Measurements from ENCODE around the gene CPN2. TPM values are rescaled to one million over a fixed set of nuclear protein-coding genes. Genes with fewer than 3 reads are reported as not detected.

The CPN2 gene
- total and polyA plus RNA-seq, 2 of the 13 experiments (the other 11 are each of a cell fraction or from before 2014, with no cell fraction given): 26.7 to 27.7 TPM

DNA sequence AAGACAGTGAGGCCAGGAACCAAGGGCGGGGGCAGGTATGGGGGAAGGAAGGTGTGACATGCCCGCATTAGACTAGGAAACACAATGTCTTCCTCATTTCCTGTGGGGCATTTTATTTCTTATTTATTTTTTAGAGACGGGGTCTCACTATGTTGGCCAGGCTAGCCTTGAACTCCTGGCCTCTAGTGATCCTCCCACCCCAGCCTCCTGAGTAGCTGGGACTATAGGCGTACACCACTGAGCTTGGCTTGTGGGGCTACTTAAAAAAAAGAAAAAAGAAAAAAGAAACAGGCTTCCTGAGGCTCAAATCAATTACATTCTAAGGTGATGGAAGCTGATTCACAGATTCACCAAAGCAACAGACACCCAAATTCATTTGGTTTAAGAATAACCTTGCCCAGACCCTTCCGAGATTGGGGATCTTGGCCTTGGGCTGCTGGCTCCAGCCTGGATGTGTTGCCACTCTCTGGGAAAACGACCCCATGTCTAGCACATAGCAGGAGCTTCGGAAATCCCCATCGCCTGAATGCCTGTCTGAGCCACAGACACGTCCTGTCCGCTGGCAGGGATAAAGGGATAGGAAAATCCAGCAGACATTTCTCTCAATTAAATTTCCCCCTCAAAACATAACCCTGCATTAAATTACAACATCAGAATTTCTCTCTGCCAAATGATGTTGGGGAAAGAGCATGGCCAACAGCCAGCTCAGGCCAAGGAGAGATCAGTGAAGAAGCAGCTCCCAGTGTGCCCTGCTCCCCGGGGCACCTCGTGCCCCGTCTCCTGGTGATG is 13.0 kb downstream of the CPN2 start:
- Histone ChIP-seq H3K27ac (ENCODE audit: extremely low read length, insufficient read depth, low read length) (no peak overlapping the region), H4K20me1 (ENCODE audit: insufficient read depth, low read length) (no peaks in the 10 kb centered on the region), H3K79me2 (ENCODE audit: insufficient read depth, low read length) (no peaks in the 10 kb centered on the region), H3K4me1 (ENCODE audit: insufficient read depth, low read length) (peaks cover 23% of the 10 kb centered on the region), H3K4me3 (replicated peaks in 1 of 3; ENCODE audit: insufficient read depth in 1 of 3, low read depth in 2 of 3, low read length in 3 of 3) (no peak overlapping the region), H3K9ac (ENCODE audit: insufficient read depth, low read depth, low read length) (no peak overlapping the region), H3K9me3 (ENCODE audit: low read length) (no peaks in the 10 kb centered on the region), H3K27me3 (ENCODE audit: control insufficient read depth in 1 of 2, insufficient read depth in 2 of 2, low read length in 2 of 2) (no peaks in the 10 kb centered on the region), H2AFZ (ENCODE audit: low read length) (no peak overlapping the region), H3K36me3 (replicated peaks in 1 of 2; ENCODE audit: control insufficient read depth in 1 of 2, insufficient read depth in 2 of 2, low read length in 2 of 2) (peaks cover 9 to 18% of the 10 kb centered on the region in 2 experiments; a peak in 4 of 5 replicates), H3K4me2 (ENCODE audit: low read depth, low read length) (no peak overlapping the region)
- ChIA-PET CTCF (ENCODE audit: low intra/inter-chr PET ratio, low total read pairs) (no interaction called here), POLR2A (interaction anchor here (1.5 kb wide), 1 partner anchor 13 kb away, joined by 4 read pairs; the partner anchor contains the start of gene CPN2)
- FAIRE-seq (no peak), ATAC-seq (no peak), DNase-seq (ENCODE audit: low spot score) (no peak)
- WGBS (ENCODE audit: low lambda C conversion rate): 87% methylated on average over 12 of the region's 13 CpGs
- in situ Hi-C loops (cut with HindIII; ENCODE audit: extremely low pct_ligation_motif_present, low pct_unique_long_range_greater_than_20kb): no loop called here
- no TSS peak for BruUV-seq (replicated peaks)
- intact Hi-C loops (cut with micrococcal nuclease; ENCODE audit: unreplicated experiment): no loop called here
- TF ChIP-seq, protein P1, sequence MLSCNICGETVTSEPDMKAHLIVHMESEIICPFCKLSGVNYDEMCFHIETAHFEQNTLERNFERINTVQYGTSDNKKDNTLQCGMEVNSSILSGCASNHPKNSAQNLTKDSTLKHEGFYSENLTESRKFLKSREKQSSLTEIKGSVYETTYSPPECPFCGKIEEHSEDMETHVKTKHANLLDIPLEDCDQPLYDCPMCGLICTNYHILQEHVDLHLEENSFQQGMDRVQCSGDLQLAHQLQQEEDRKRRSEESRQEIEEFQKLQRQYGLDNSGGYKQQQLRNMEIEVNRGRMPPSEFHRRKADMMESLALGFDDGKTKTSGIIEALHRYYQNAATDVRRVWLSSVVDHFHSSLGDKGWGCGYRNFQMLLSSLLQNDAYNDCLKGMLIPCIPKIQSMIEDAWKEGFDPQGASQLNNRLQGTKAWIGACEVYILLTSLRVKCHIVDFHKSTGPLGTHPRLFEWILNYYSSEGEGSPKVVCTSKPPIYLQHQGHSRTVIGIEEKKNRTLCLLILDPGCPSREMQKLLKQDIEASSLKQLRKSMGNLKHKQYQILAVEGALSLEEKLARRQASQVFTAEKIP (CRISPR knock-in tag; IDR thresholded peaks at IDR 0.05; ENCODE audit: borderline replicate concordance): no peak
- TF ChIP-seq ZNF121 (CRISPR knock-in tag; IDR thresholded peaks at IDR 0.05): 0 out of 2 replicates have a peak, but pooled peaks have one; percentile 45

DNA sequence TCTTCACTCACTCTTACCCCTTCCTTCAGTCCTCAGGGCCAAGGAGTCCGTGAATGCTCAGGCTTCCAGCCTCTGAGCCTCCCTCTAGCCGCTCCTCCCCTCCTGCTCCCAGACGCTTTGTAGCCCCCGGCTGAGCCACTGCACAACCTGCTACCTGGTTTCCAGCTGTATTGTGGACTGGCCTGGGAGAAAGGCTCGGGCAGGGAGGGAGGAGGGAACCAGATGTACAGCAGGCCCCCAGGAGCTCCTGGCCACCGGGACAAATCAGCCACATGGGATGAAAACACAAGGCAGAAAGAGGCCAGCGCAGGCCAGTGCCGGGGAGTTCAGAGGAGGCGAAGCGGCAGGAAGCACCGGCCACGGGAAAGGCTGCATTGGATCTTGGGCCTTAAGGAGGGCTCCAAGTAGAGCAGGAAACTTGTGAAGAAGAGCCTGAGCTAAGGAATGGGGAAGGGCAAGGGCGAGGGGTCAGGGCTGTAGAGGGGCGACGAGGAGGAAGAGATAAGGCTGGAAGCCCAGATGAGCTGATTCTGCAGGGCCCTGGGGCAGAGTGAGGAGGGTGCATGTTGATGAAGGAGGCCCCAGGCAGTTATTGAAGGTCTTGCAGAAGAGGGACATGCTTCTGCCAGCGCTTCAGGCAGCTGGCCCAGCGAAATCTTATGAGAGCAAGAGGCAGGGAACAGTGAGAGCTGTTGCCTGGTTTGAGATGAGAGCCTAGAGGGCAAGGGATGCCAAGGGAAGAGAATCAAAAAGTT is 14.3 kb downstream of the CPN2 start:
- no peak overlapping the region; a peak in 1 of 6 replicates for H3K4me3 ChIP-seq (replicated peaks in 1 of 3; ENCODE audit: insufficient read depth in 1 of 3, low read depth in 2 of 3, low read length in 3 of 3)
- peaks cover 5 to 9% of the 10 kb centered on the region in 2 experiments; a peak in 4 of 5 replicates for H3K36me3 ChIP-seq (replicated peaks in 1 of 2; ENCODE audit: control insufficient read depth in 1 of 2, insufficient read depth in 2 of 2, low read length in 2 of 2)
- H3K9me3 ChIP-seq (ENCODE audit: low read length): no peaks in the 10 kb centered on the region
- no peak overlapping the region for H3K27ac ChIP-seq (ENCODE audit: extremely low read length, insufficient read depth, low read length)
- H3K79me2 ChIP-seq (ENCODE audit: insufficient read depth, low read length): no peaks in the 10 kb centered on the region
- H3K4me2 ChIP-seq (ENCODE audit: low read depth, low read length): peak overlapping the region; percentile 27; the same call in 1 of the 2 replicates
- H3K9ac ChIP-seq (ENCODE audit: insufficient read depth, low read depth, low read length): no peak overlapping the region
- DNase-seq (ENCODE audit: low spot score): no peak
- no peaks in the 10 kb centered on the region for H3K27me3 ChIP-seq (ENCODE audit: control insufficient read depth in 1 of 2, insufficient read depth in 2 of 2, low read length in 2 of 2)
- CTCF ChIA-PET (ENCODE audit: low intra/inter-chr PET ratio, low total read pairs): no interaction called here
- H3K4me1 ChIP-seq (ENCODE audit: insufficient read depth, low read length): peaks cover 37% of the 10 kb centered on the region
- peak overlapping the region; percentile 54 for H2AFZ ChIP-seq (ENCODE audit: low read length)
- FAIRE-seq: no peak
- no peak for ATAC-seq
- no TSS peak for BruUV-seq (replicated peaks)
- POLR2A ChIA-PET: interaction anchor here (0.6 to 1.2 kb wide), 3 partner anchors 14 to 126 kb away, joined by 3 to 5 read pairs (median 4); partner anchors contain the start of gene CPN2
- no peaks in the 10 kb centered on the region for H4K20me1 ChIP-seq (ENCODE audit: insufficient read depth, low read length)
- in situ Hi-C loops (cut with HindIII; ENCODE audit: extremely low pct_ligation_motif_present, low pct_unique_long_range_greater_than_20kb) (no loop called here), intact Hi-C loops (cut with micrococcal nuclease; ENCODE audit: unreplicated experiment) (no loop called here)
- 51% methylated on average over 16 of the region's 17 CpGs for WGBS (ENCODE audit: low lambda C conversion rate)
- TF ChIP-seq, protein P2, sequence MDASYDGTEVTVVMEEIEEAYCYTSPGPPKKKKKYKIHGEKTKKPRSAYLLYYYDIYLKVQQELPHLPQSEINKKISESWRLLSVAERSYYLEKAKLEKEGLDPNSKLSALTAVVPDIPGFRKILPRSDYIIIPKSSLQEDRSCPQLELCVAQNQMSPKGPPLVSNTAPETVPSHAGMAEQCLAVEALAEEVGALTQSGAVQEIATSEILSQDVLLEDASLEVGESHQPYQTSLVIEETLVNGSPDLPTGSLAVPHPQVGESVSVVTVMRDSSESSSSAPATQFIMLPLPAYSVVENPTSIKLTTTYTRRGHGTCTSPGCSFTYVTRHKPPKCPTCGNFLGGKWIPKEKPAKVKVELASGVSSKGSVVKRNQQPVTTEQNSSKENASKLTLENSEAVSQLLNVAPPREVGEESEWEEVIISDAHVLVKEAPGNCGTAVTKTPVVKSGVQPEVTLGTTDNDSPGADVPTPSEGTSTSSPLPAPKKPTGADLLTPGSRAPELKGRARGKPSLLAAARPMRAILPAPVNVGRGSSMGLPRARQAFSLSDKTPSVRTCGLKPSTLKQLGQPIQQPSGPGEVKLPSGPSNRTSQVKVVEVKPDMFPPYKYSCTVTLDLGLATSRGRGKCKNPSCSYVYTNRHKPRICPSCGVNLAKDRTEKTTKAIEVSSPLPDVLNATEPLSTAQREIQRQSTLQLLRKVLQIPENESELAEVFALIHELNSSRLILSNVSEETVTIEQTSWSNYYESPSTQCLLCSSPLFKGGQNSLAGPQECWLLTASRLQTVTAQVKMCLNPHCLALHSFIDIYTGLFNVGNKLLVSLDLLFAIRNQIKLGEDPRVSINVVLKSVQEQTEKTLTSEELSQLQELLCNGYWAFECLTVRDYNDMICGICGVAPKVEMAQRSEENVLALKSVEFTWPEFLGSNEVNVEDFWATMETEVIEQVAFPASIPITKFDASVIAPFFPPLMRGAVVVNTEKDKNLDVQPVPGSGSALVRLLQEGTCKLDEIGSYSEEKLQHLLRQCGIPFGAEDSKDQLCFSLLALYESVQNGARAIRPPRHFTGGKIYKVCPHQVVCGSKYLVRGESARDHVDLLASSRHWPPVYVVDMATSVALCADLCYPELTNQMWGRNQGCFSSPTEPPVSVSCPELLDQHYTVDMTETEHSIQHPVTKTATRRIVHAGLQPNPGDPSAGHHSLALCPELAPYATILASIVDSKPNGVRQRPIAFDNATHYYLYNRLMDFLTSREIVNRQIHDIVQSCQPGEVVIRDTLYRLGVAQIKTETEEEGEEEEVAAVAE (CRISPR knock-in tag; IDR thresholded peaks at IDR 0.05; ENCODE audit: borderline replicate concordance): no peak
